ENCODE results near the gene SYTL2. TPM values are rescaled to one million over a fixed set of nuclear protein-coding genes. Genes with fewer than 3 reads are reported as not detected.
"Not testable (repeated sequence)": the region's sequence is repeated elsewhere in the genome, so short reads cannot be mapped to it uniquely, and the experiment has no call there.

Gene SYTL2
- total RNA-seq, 1 donor from 2014 or later: 51.1 TPM

DNA sequence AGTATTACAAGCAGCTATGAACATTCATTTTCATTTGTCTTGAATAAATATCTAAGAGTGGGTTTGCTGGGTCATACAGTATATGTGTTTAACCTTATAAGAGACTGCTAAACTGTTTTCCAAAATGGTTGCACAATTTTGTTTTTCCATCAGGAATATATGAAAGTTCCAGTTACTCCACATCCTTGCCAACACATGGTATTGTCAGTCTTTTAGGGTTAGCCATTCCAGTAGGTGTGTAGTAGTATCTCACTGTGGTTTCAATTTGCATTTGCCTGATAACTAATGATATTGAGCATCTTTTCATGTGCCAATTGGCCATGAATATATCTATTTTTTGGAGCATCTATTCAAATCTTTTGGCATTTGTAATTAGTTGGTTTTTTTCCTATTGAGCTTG is 36.5 kb upstream of the SYTL2 start:
- Histone ChIP-seq H3K36me3 (ENCODE audit: control insufficient read depth in 3 of 3, insufficient read depth in 3 of 3, low read length in 3 of 3) (no peaks in the 10 kb centered on the region), H3K9me3 (ENCODE audit: control insufficient read depth in 3 of 3, low read length in 3 of 3) (no peaks in the 10 kb centered on the region), H3K27ac (ENCODE audit: low read depth, low read length) (no peak overlapping the region), H3K4me1 (ENCODE audit: control insufficient read depth in 3 of 3, insufficient read depth in 3 of 3, low read length in 3 of 3) (no peaks in the 10 kb centered on the region), H3K9ac (ENCODE audit: low read depth in 1 of 3, low read length in 3 of 3) (no peak overlapping the region), H3K27me3 (ENCODE audit: control insufficient read depth in 3 of 3, insufficient read depth in 3 of 3, low read length in 3 of 3) (no peaks in the 10 kb centered on the region), H3K4me3 (ENCODE audit: low read length in 3 of 3) (no peak overlapping the region)

DNA sequence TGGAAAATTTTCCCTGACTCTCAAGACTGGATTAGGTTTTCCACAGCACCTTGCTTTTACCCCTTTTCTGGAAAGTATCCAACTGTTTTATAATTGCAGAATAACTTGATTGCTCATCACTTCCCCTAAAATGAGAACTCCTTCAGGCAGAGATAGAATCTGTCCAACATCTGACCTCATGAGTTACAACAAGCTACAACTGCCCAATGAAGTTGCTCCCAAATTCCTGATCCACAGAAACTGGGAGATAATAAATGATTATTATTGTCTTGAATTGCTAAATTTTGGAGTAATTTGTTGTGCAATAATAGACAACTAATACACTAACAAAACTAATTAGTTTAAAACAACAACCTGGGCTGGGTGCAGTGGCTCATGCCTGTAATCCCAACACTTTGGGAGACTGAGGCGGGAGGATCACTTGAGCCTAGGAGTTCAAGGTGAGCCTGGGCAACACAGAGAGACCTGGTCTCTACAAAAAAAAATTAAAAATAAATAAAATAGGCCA is 34.2 kb upstream of the SYTL2 start:
- Histone ChIP-seq H3K9me3 (ENCODE audit: control insufficient read depth in 3 of 3, low read length in 3 of 3) (no peaks in the 10 kb centered on the region), H3K36me3 (ENCODE audit: control insufficient read depth in 3 of 3, insufficient read depth in 3 of 3, low read length in 3 of 3) (no peaks in the 10 kb centered on the region), H3K4me3 (ENCODE audit: low read length in 3 of 3) (no peak overlapping the region), H3K27me3 (ENCODE audit: control insufficient read depth in 3 of 3, insufficient read depth in 3 of 3, low read length in 3 of 3) (no peaks in the 10 kb centered on the region), H3K27ac (ENCODE audit: low read depth, low read length) (no peak overlapping the region), H3K9ac (ENCODE audit: low read depth in 1 of 3, low read length in 3 of 3) (no peak overlapping the region), H3K4me1 (ENCODE audit: control insufficient read depth in 3 of 3, insufficient read depth in 3 of 3, low read length in 3 of 3) (no peaks in the 10 kb centered on the region)

DNA sequence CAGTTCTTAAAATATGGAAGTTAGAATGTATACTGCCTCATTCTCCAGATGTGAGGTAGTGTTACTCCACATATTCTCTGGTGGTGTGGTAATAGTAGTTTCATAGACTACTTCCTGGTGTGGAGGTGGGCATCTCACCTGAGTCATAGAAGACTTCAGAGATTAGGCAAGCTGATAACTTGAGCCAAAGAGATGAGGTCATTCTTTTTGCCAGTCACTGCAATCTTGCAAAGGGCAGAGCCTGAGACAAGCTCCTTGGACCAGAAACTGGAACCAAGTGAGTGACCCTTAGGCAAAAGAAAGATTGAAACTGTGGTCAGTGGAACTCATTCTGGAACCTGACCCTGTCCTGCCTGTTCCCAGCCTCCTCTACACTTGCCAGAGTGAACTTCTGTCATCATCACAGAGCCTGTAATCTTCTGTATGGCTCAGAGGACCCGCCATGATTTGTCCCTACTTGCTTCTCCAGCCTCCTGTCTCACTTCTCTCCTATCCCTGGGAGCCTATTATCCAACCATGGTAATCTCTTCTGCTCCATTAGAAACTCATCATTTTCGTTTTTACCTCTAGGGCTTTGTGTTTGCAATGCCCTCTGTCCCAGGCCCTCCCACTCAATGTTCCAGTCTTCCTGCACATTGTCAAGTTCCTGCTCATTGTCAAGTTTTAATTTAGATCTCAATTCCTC is 33.6 kb upstream of the SYTL2 start:
- Histone ChIP-seq H3K9ac (ENCODE audit: low read depth in 1 of 3, low read length in 3 of 3) (no peak overlapping the region), H3K36me3 (ENCODE audit: control insufficient read depth in 3 of 3, insufficient read depth in 3 of 3, low read length in 3 of 3) (no peaks in the 10 kb centered on the region), H3K4me1 (ENCODE audit: control insufficient read depth in 3 of 3, insufficient read depth in 3 of 3, low read length in 3 of 3) (no peaks in the 10 kb centered on the region), H3K27me3 (ENCODE audit: control insufficient read depth in 3 of 3, insufficient read depth in 3 of 3, low read length in 3 of 3) (no peaks in the 10 kb centered on the region), H3K4me3 (ENCODE audit: low read length in 3 of 3) (no peak overlapping the region), H3K27ac (ENCODE audit: low read depth, low read length) (no peak overlapping the region), H3K9me3 (ENCODE audit: control insufficient read depth in 3 of 3, low read length in 3 of 3) (no peaks in the 10 kb centered on the region)

GRCh38 chr11:85843929-85844328 is 33.0 kb upstream of the SYTL2 start:
- no peaks in the 10 kb centered on the region for H3K27me3 ChIP-seq (ENCODE audit: control insufficient read depth in 3 of 3, insufficient read depth in 3 of 3, low read length in 3 of 3)

GRCh38 chr11:85840932-85841331 is 30.0 kb upstream of the SYTL2 start:
- not testable (repeated sequence) for H3K27me3 ChIP-seq (ENCODE audit: control insufficient read depth in 3 of 3, insufficient read depth in 3 of 3, low read length in 3 of 3); H3K9me3 ChIP-seq (ENCODE audit: control insufficient read depth in 3 of 3, low read length in 3 of 3); H3K36me3 ChIP-seq (ENCODE audit: control insufficient read depth in 3 of 3, insufficient read depth in 3 of 3, low read length in 3 of 3); H3K4me3 ChIP-seq (ENCODE audit: low read length in 3 of 3); H3K9ac ChIP-seq (ENCODE audit: low read depth in 1 of 3, low read length in 3 of 3); H3K27ac ChIP-seq (ENCODE audit: low read depth, low read length); H3K4me1 ChIP-seq (ENCODE audit: control insufficient read depth in 3 of 3, insufficient read depth in 3 of 3, low read length in 3 of 3)

More at GRCh38 chr11:85843929-85844328, 33.0 kb upstream of the SYTL2 start:
- Histone ChIP-seq H3K4me3 (ENCODE audit: low read length in 3 of 3) (no peak overlapping the region), H3K9me3 (ENCODE audit: control insufficient read depth in 3 of 3, low read length in 3 of 3) (no peaks in the 10 kb centered on the region), H3K27ac (ENCODE audit: low read depth, low read length) (no peak overlapping the region), H3K4me1 (ENCODE audit: control insufficient read depth in 3 of 3, insufficient read depth in 3 of 3, low read length in 3 of 3) (no peaks in the 10 kb centered on the region), H3K9ac (ENCODE audit: low read depth in 1 of 3, low read length in 3 of 3) (no peak overlapping the region), H3K36me3 (ENCODE audit: control insufficient read depth in 3 of 3, insufficient read depth in 3 of 3, low read length in 3 of 3) (no peaks in the 10 kb centered on the region)

DNA sequence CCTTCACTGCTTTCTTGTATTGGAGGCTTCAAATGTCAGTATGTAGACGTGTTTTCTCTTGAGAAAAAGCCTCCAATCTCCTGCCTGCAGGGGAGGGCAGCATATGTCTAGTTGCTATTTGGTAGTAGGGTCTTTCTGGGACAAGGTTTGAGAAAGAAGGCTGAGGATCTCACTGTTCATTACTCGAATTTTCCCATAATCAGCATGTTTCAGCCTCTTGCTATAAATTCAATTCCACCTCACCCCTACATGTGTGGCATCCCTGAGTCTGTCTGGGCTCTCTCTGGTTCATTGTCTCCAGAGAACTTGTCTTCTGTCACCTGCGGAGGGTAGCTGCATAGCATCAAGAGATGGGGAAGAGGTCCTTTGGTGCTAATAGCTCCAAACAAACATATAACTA is 24.8 kb upstream of the SYTL2 start:
- Histone ChIP-seq H3K36me3 (ENCODE audit: control insufficient read depth in 3 of 3, insufficient read depth in 3 of 3, low read length in 3 of 3) (no peaks in the 10 kb centered on the region), H3K27ac (ENCODE audit: low read depth, low read length) (no peak overlapping the region), H3K9me3 (ENCODE audit: control insufficient read depth in 3 of 3, low read length in 3 of 3) (peaks cover 0 to 2% (median 0%) of the 10 kb centered on the region in 3 donors), H3K4me3 (ENCODE audit: low read length in 3 of 3) (no peak overlapping the region), H3K9ac (ENCODE audit: low read depth in 1 of 3, low read length in 3 of 3) (no peak overlapping the region), H3K4me1 (ENCODE audit: control insufficient read depth in 3 of 3, insufficient read depth in 3 of 3, low read length in 3 of 3) (no peaks in the 10 kb centered on the region), H3K27me3 (ENCODE audit: control insufficient read depth in 3 of 3, insufficient read depth in 3 of 3, low read length in 3 of 3) (no peaks in the 10 kb centered on the region)

GRCh38 chr11:85835263-85835662 is 24.3 kb upstream of the SYTL2 start:
- Histone ChIP-seq H3K4me3 (ENCODE audit: low read length in 3 of 3) (no peak overlapping the region), H3K36me3 (ENCODE audit: control insufficient read depth in 3 of 3, insufficient read depth in 3 of 3, low read length in 3 of 3) (no peaks in the 10 kb centered on the region), H3K9ac (ENCODE audit: low read depth in 1 of 3, low read length in 3 of 3) (no peak overlapping the region), H3K27me3 (ENCODE audit: control insufficient read depth in 3 of 3, insufficient read depth in 3 of 3, low read length in 3 of 3) (no peaks in the 10 kb centered on the region), H3K27ac (ENCODE audit: low read depth, low read length) (no peak overlapping the region), H3K9me3 (ENCODE audit: control insufficient read depth in 3 of 3, low read length in 3 of 3) (peaks cover 0 to 2% (median 0%) of the 10 kb centered on the region in 3 donors), H3K4me1 (ENCODE audit: control insufficient read depth in 3 of 3, insufficient read depth in 3 of 3, low read length in 3 of 3) (no peaks in the 10 kb centered on the region)

DNA sequence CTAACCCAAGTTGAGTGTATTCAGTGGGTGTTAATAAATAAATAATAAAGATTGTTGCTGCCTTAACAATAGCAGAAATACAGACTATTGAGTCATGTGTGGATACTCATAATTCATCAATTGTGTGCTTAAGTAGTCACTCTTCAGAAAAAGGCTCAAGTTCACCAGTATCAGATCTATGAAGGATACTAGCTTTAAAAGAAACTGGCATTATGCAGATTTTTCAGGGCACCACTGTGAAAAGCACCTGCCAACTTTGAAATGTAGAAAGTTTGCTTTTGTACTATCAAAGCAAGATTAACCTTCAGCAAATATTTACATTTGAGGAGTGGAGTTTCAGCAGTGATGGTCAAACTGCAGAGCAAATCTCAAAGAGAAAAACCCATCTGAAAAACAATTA is 20.1 kb upstream of the SYTL2 start:
- H3K4me3 ChIP-seq (ENCODE audit: low read length in 3 of 3): no peak overlapping the region
- no peak overlapping the region for H3K27ac ChIP-seq (ENCODE audit: low read depth, low read length)
- H3K27me3 ChIP-seq (ENCODE audit: control insufficient read depth in 3 of 3, insufficient read depth in 3 of 3, low read length in 3 of 3): no peaks in the 10 kb centered on the region
- H3K36me3 ChIP-seq (ENCODE audit: control insufficient read depth in 3 of 3, insufficient read depth in 3 of 3, low read length in 3 of 3): no peaks in the 10 kb centered on the region
- no peak overlapping the region for H3K9ac ChIP-seq (ENCODE audit: low read depth in 1 of 3, low read length in 3 of 3)
- H3K4me1 ChIP-seq (ENCODE audit: control insufficient read depth in 3 of 3, insufficient read depth in 3 of 3, low read length in 3 of 3): no peaks in the 10 kb centered on the region
- peaks cover 0 to 2% (median 0%) of the 10 kb centered on the region in 3 donors for H3K9me3 ChIP-seq (ENCODE audit: control insufficient read depth in 3 of 3, low read length in 3 of 3)

DNA sequence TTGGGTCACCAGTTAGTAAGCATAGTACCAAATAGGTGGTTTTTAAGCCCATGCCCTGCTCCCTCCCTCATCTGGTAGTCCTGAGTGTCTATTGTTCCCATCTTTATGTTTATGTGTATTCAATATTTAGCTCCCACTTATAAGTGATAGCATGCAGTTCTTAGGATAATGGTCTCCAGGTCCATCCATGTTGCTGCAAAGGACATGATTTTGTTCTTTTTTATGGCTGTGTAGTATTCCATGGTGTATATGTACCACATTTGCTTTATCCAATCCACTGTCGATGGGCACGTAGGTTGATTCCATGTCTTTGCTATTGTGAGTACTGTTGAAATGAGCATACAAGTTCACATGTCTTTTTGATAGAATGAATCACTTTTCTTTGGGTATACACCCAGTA is 18.2 kb upstream of the SYTL2 start:
- no peaks in the 10 kb centered on the region for H3K4me1 ChIP-seq (ENCODE audit: control insufficient read depth in 3 of 3, insufficient read depth in 3 of 3, low read length in 3 of 3)
- no peaks in the 10 kb centered on the region for H3K9me3 ChIP-seq (ENCODE audit: control insufficient read depth in 3 of 3, low read length in 3 of 3)
- H3K4me3 ChIP-seq (ENCODE audit: low read length in 3 of 3): no peak overlapping the region
- H3K27ac ChIP-seq (ENCODE audit: low read depth, low read length): no peak overlapping the region
- no peak overlapping the region for H3K9ac ChIP-seq (ENCODE audit: low read depth in 1 of 3, low read length in 3 of 3)
- H3K27me3 ChIP-seq (ENCODE audit: control insufficient read depth in 3 of 3, insufficient read depth in 3 of 3, low read length in 3 of 3): no peaks in the 10 kb centered on the region
- no peaks in the 10 kb centered on the region for H3K36me3 ChIP-seq (ENCODE audit: control insufficient read depth in 3 of 3, insufficient read depth in 3 of 3, low read length in 3 of 3)

DNA sequence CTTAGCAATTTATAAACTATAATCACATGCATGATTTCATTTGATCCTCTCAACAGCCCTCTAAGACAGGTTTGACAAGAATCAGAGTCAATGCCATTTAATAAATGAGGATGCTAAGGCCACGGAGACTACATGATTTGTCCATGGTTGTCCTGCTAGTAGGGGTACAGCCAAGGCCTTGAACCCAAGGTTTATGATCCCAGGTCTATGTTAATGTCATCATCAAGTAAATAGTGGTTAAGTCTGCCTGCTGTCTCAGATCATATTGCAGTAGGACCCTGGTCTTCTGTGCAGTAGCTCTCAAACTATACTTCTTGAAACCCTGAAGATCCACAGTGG is 17.7 kb upstream of the SYTL2 start:
- no peak overlapping the region for H3K4me3 ChIP-seq (ENCODE audit: low read length in 3 of 3)
- H3K4me1 ChIP-seq (ENCODE audit: control insufficient read depth in 3 of 3, insufficient read depth in 3 of 3, low read length in 3 of 3): no peaks in the 10 kb centered on the region
- no peaks in the 10 kb centered on the region for H3K9me3 ChIP-seq (ENCODE audit: control insufficient read depth in 3 of 3, low read length in 3 of 3)
- no peaks in the 10 kb centered on the region for H3K36me3 ChIP-seq (ENCODE audit: control insufficient read depth in 3 of 3, insufficient read depth in 3 of 3, low read length in 3 of 3)
- H3K27me3 ChIP-seq (ENCODE audit: control insufficient read depth in 3 of 3, insufficient read depth in 3 of 3, low read length in 3 of 3): no peaks in the 10 kb centered on the region
- H3K9ac ChIP-seq (ENCODE audit: low read depth in 1 of 3, low read length in 3 of 3): no peak overlapping the region
- H3K27ac ChIP-seq (ENCODE audit: low read depth, low read length): no peak overlapping the region

Data from skeletal muscle tissue (tissue), 4 donors.